ENCODE results near the gene GRK3.
A peak's percentile ranks its signal among the peaks of the same experiment; 100 is the strongest.

Gene GRK3

DNA sequence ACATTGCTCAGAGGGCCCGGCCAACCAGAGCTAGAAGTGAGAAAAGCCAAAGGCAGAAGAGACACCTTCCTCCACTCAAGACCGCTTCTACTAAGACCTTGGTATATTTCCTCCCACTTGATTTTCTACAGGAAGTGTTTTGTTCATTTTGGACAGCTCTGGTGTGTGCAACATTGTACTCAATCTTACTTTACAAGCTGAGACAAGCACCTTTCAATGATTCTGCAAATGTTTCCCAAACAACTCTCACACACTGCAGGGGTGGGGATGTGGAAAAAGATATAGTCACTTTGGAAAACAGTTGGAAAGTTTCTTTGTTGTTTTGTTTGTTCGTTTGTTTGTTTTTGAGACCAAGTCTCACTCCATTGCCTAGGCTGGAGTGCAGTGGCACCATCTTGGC is 193.2 kb downstream of the GRK3 start:
- Histone ChIP-seq H3K27ac (replicated peaks) (no peak overlapping the region), H3K27me3 (ENCODE audit: insufficient read depth, poor library complexity, severe bottlenecking) (no peaks in the 10 kb centered on the region), H3K4me3 (replicated peaks; ENCODE audit: insufficient read depth, low read length) (no peak overlapping the region)
- no peak for DNase-seq (ENCODE audit: low read depth in 1 of 2, low spot score in 1 of 2)
- TF ChIP-seq GABPA (IDR thresholded peaks at IDR 0.05; ENCODE audit: low read depth) (no peak), POLR2AphosphoS5 (IDR thresholded peaks at IDR 0.05; ENCODE audit: low read depth) (no peak), SPI1 (IDR thresholded peaks at IDR 0.05; ENCODE audit: borderline replicate concordance, low read depth) (no peak)
- TF ChIP-seq, protein P1, sequence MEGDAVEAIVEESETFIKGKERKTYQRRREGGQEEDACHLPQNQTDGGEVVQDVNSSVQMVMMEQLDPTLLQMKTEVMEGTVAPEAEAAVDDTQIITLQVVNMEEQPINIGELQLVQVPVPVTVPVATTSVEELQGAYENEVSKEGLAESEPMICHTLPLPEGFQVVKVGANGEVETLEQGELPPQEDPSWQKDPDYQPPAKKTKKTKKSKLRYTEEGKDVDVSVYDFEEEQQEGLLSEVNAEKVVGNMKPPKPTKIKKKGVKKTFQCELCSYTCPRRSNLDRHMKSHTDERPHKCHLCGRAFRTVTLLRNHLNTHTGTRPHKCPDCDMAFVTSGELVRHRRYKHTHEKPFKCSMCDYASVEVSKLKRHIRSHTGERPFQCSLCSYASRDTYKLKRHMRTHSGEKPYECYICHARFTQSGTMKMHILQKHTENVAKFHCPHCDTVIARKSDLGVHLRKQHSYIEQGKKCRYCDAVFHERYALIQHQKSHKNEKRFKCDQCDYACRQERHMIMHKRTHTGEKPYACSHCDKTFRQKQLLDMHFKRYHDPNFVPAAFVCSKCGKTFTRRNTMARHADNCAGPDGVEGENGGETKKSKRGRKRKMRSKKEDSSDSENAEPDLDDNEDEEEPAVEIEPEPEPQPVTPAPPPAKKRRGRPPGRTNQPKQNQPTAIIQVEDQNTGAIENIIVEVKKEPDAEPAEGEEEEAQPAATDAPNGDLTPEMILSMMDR (IDR thresholded peaks at IDR 0.05; ENCODE audit: insufficient read depth, low read length), result no peak
- TF ChIP-seq, protein P2, sequence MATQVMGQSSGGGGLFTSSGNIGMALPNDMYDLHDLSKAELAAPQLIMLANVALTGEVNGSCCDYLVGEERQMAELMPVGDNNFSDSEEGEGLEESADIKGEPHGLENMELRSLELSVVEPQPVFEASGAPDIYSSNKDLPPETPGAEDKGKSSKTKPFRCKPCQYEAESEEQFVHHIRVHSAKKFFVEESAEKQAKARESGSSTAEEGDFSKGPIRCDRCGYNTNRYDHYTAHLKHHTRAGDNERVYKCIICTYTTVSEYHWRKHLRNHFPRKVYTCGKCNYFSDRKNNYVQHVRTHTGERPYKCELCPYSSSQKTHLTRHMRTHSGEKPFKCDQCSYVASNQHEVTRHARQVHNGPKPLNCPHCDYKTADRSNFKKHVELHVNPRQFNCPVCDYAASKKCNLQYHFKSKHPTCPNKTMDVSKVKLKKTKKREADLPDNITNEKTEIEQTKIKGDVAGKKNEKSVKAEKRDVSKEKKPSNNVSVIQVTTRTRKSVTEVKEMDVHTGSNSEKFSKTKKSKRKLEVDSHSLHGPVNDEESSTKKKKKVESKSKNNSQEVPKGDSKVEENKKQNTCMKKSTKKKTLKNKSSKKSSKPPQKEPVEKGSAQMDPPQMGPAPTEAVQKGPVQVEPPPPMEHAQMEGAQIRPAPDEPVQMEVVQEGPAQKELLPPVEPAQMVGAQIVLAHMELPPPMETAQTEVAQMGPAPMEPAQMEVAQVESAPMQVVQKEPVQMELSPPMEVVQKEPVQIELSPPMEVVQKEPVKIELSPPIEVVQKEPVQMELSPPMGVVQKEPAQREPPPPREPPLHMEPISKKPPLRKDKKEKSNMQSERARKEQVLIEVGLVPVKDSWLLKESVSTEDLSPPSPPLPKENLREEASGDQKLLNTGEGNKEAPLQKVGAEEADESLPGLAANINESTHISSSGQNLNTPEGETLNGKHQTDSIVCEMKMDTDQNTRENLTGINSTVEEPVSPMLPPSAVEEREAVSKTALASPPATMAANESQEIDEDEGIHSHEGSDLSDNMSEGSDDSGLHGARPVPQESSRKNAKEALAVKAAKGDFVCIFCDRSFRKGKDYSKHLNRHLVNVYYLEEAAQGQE (IDR thresholded peaks at IDR 0.05; ENCODE audit: insufficient replicate concordance, low read depth), result no peak

DNA sequence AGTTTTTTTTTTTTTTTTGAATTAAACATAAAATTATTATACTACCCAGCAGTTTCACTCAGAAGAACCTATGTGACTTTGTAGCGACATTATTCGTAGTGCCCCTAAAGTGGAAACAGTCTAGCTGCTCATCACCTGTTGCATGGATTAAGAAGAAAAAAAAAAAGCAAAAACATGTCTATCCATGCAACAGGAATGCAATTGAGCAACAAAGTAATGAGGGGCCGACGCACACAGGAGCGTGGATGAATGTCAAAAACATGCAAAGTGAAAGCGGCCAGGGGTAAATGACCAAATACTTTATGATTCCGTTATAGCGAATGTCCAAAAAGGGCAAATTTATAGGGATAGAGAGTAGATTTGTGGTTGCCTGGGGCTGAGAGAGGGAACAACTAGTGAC is 193.8 kb downstream of the GRK3 start:
- H3K4me3 ChIP-seq (replicated peaks; ENCODE audit: insufficient read depth, low read length), result no peak overlapping the region
- DNase-seq (ENCODE audit: low read depth in 1 of 2, low spot score in 1 of 2), result no peak
- no peak overlapping the region for H3K27ac ChIP-seq (replicated peaks)
- TF ChIP-seq, protein P2 (IDR thresholded peaks at IDR 0.05; ENCODE audit: insufficient replicate concordance, low read depth), result no peak
- no peak for TF ChIP-seq SPI1 (IDR thresholded peaks at IDR 0.05; ENCODE audit: borderline replicate concordance, low read depth)
- no peaks in the 10 kb centered on the region for H3K27me3 ChIP-seq (ENCODE audit: insufficient read depth, poor library complexity, severe bottlenecking)

DNA sequence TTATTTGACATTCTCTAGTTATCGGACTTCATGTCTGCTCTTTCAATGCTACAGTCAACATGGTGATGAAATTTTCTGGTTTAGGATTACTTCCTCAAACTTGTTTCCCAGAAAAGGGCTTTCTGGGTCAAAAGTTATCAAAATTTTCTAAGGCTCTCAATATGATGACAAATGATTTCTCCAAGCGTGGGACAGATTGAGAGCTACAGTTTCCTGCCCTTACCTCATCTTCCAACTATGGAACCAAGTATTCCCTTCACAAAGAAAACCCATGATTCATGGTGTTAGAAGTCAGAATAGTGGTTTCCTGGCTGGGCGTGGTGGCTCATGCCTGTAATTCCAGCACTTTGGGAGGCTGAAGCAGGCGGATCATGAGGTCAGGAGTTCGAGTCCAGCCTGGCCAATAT is 195.4 kb downstream of the GRK3 start:
- TF ChIP-seq POLR2AphosphoS5 (IDR thresholded peaks at IDR 0.05; ENCODE audit: low read depth) (no peak), SPI1 (IDR thresholded peaks at IDR 0.05; ENCODE audit: borderline replicate concordance, low read depth) (no peak), GABPA (IDR thresholded peaks at IDR 0.05; ENCODE audit: low read depth) (no peak)
- TF ChIP-seq, protein P1 (IDR thresholded peaks at IDR 0.05; ENCODE audit: insufficient read depth, low read length), result no peak
- TF ChIP-seq, protein P2 (IDR thresholded peaks at IDR 0.05; ENCODE audit: insufficient replicate concordance, low read depth), result no peak
- Histone ChIP-seq H3K27ac (replicated peaks) (no peak overlapping the region), H3K27me3 (ENCODE audit: insufficient read depth, poor library complexity, severe bottlenecking) (no peaks in the 10 kb centered on the region), H3K4me3 (replicated peaks; ENCODE audit: insufficient read depth, low read length) (no peak overlapping the region)
- DNase-seq (ENCODE audit: low read depth in 1 of 2, low spot score in 1 of 2), result peak in 1 of 2 experiments; percentile 7

DNA sequence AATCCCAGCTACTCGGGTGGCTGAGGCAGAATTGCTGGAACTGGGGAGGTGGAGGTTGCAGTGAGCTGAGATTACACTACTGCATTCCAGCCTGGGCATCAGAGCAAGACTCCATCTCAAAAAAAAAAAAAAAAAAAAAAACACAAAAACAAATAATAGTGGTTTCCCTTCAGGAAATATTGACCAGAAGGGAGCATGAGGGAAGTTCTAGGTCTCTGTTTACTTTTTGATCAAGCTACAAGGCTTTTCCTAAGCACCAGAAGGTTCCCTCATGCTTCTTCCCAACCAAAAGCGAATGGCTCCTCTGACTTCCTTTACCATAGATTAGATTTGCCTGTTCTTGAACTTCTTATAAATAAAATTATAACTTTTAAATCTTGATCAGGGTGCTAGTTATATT is 195.8 kb downstream of the GRK3 start:
- no peak overlapping the region for H3K27ac ChIP-seq (replicated peaks)
- TF ChIP-seq, protein P1 (IDR thresholded peaks at IDR 0.05; ENCODE audit: insufficient read depth, low read length), result no peak
- no peak for TF ChIP-seq GABPA (IDR thresholded peaks at IDR 0.05; ENCODE audit: low read depth)
- no peak for TF ChIP-seq POLR2AphosphoS5 (IDR thresholded peaks at IDR 0.05; ENCODE audit: low read depth)
- TF ChIP-seq, protein P2 (IDR thresholded peaks at IDR 0.05; ENCODE audit: insufficient replicate concordance, low read depth), result no peak

More for the DNA sequence above, 195.8 kb downstream of the GRK3 start:
- no peak overlapping the region for H3K4me3 ChIP-seq (replicated peaks; ENCODE audit: insufficient read depth, low read length)
- no peaks in the 10 kb centered on the region for H3K27me3 ChIP-seq (ENCODE audit: insufficient read depth, poor library complexity, severe bottlenecking)
- DNase-seq (ENCODE audit: low read depth in 1 of 2, low spot score in 1 of 2), result no peak
